Natural killer cell (primary cell): Measurements from ENCODE around the gene P2RY2. TPM values are rescaled to one million over a fixed set of nuclear protein-coding genes. Genes with fewer than 3 reads are reported as not detected.

Experiments used
- ATAC-seq, 3 donors: fragments of 150-1000 bp in 2 of 3; fragments of 200-7000 bp in 1 of 3; cut with Tn5 transposase; 1 replicate in 1 of 3; 2 replicates in 2 of 3; pipeline ENCODE4 v1.10.0; 2021; ENCODE audit warnings: mild to moderate bottlenecking in 2 of 3, moderate library complexity in 2 of 3
- DNase-seq, 2 donors: peaks; one replicate each; pipeline versions ENCODE4 v3.0.0 to v3.0.0-alpha.2; 2013 to 2021; ENCODE audit warnings: mixed read lengths in 1 of 2
- H3K27ac ChIP-seq: one replicate; pipeline ENCODE4 v1.5.1; 2013; ENCODE audit warnings: mild to moderate bottlenecking, low read length
- H3K27me3 ChIP-seq: one replicate; pipeline ENCODE4 v1.6.1; 2013; ENCODE audit warnings: low read length; ENCODE audit not compliant: control insufficient read depth, insufficient read depth
- H3K36me3 ChIP-seq: one replicate; pipeline ENCODE4 v1.6.1; 2013; ENCODE audit warnings: low read length; ENCODE audit not compliant: control insufficient read depth, insufficient read depth
- H3K4me1 ChIP-seq: one replicate; pipeline ENCODE4 v1.6.1; 2013; ENCODE audit warnings: low read length; ENCODE audit not compliant: control insufficient read depth, insufficient read depth
- H3K4me3 ChIP-seq: one replicate; pipeline ENCODE4 v1.5.1; 2013; ENCODE audit warnings: low read length
- H3K9me3 ChIP-seq: one replicate; pipeline ENCODE4 v1.6.1; 2013; ENCODE audit warnings: low read length; ENCODE audit not compliant: control insufficient read depth, insufficient read depth
- H3K27ac Mint-ChIP-seq, 2 donors: one replicate each; pipeline ENCODE4 v1.8.0; 2022; ENCODE audit warnings: mild to moderate bottlenecking in 2 of 2, mixed read lengths in 2 of 2, moderate library complexity in 1 of 2
- H3K27me3 Mint-ChIP-seq, 2 donors: one replicate each; pipeline ENCODE4 v1.8.0; 2022; ENCODE audit warnings: low read depth in 2 of 2, mixed read lengths in 2 of 2
- H3K36me3 Mint-ChIP-seq: one replicate; pipeline ENCODE4 v1.8.0; 2022; ENCODE audit warnings: mixed read lengths
- H3K4me1 Mint-ChIP-seq, 2 donors: one replicate each; pipeline ENCODE4 v1.8.0; 2022; ENCODE audit warnings: mixed read lengths in 2 of 2
- H3K4me3 Mint-ChIP-seq: one replicate; pipeline ENCODE4 v1.8.0; 2022; ENCODE audit warnings: mild to moderate bottlenecking, moderate library complexity, mixed read lengths
- H3K9me3 Mint-ChIP-seq, 2 donors: one replicate each; pipeline ENCODE4 v1.8.0; 2022; ENCODE audit warnings: mixed read lengths in 2 of 2
- WGBS: methylation state at CpG from one replicate; pipeline ENCODE4 v1.1.7; 2013; ENCODE audit warnings: missing lambda C conversion rate; ENCODE audit not compliant: insufficient coverage; 5-methylcytosine and 5-hydroxymethylcytosine counted together
- intact Hi-C: fragments of 100-400 bp; cut with micrococcal nuclease; formaldehyde crosslinking; loops from one replicate; pipeline ENCODE4 v1.14.2; 2022
- total RNA-seq, 4 donors: library from RNA; stranded (reverse); fragments of 120-200 nt in 1 of 4; gene quantifications; one replicate each; pipeline versions ENCODE4 v1.2.3 to v1.2.4, GENCODE V29; 2013 to 2022
- TF ChIP-seq, protein P1 (sequence below): fragments of 200-600 bp; IDR thresholded peaks from one replicate; pipeline ENCODE4 v1.8.0; 2022; ENCODE audit warnings: antibody characterized with exemption

Gene P2RY2
- total RNA-seq, 3 donors from 2014 or later (not counting 1 experiment from before 2014, with no cell fraction given) = 0.27 to 1.0 (median 0.90) TPM

DNA sequence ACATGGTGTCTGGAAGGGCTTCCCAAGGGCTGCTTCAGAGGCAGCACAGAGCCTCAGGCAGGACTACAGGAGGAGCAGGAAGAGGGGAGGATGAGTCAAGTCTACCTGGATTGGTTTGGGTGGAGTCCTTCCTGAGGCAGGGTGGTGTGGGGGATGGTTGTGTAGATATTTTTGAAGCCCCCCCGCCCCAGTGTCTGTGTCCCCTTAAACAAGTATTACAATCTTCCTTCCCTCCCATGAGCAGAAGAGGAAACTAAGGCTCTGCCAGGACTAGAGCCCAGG, 41.3 kb upstream of the P2RY2 start:
- WGBS = no CpG with 5 or more reads among the region's 1 CpG
- ATAC-seq (no peak), DNase-seq (no peak)
- peaks cover 10% of the 10 kb centered on the region for H3K4me1 ChIP-seq
- H3K27ac ChIP-seq = no peak overlapping the region
- Mint-ChIP-seq H3K36me3 (no peaks in the 10 kb centered on the region), H3K27me3 (peaks cover 0 to 4% of the 10 kb centered on the region in 2 donors), H3K4me1 (peaks cover 5 to 13% of the 10 kb centered on the region in 2 donors), H3K9me3 (no peaks in the 10 kb centered on the region), H3K4me3 (no peak overlapping the region), H3K27ac (no peak overlapping the region)
- H3K36me3 ChIP-seq = no peaks in the 10 kb centered on the region
- intact Hi-C loops = loop anchor here (5.0 kb wide), 2 partner anchors 495 to 590 kb away; no protein-coding TSS in a partner anchor
- no peaks in the 10 kb centered on the region for H3K27me3 ChIP-seq
- H3K9me3 ChIP-seq = no peaks in the 10 kb centered on the region
- TF ChIP-seq, protein P1, sequence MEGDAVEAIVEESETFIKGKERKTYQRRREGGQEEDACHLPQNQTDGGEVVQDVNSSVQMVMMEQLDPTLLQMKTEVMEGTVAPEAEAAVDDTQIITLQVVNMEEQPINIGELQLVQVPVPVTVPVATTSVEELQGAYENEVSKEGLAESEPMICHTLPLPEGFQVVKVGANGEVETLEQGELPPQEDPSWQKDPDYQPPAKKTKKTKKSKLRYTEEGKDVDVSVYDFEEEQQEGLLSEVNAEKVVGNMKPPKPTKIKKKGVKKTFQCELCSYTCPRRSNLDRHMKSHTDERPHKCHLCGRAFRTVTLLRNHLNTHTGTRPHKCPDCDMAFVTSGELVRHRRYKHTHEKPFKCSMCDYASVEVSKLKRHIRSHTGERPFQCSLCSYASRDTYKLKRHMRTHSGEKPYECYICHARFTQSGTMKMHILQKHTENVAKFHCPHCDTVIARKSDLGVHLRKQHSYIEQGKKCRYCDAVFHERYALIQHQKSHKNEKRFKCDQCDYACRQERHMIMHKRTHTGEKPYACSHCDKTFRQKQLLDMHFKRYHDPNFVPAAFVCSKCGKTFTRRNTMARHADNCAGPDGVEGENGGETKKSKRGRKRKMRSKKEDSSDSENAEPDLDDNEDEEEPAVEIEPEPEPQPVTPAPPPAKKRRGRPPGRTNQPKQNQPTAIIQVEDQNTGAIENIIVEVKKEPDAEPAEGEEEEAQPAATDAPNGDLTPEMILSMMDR = no peak
- no peak overlapping the region for H3K4me3 ChIP-seq

DNA sequence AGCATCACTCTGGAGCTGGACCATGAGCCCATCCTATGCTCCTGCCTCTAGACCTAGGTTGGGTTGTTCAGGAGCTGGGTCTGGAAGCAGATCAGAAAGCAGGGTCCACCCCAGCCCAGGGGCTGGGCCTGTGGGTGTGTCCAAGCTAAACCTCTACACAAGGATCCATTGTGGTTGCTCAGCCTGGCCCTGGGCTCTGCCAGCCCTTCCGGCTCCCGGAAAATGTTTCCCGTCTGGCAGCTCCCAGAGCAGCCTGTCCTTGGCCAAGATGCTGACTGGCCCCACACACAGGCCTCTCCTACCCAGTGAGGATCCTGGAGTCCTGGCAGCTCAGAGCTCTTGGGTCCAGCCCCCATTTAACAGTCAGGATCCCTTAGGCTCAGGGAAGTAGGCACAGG, 40.7 kb upstream of the P2RY2 start:
- DNase-seq (no peak), ATAC-seq (no peak)
- H3K4me3 ChIP-seq = no peak overlapping the region
- Mint-ChIP-seq H3K4me1 (peaks cover 5 to 13% of the 10 kb centered on the region in 2 donors), H3K27me3 (peaks cover 0 to 4% of the 10 kb centered on the region in 2 donors), H3K4me3 (no peak overlapping the region), H3K27ac (no peak overlapping the region), H3K9me3 (no peaks in the 10 kb centered on the region), H3K36me3 (no peaks in the 10 kb centered on the region)
- H3K27me3 ChIP-seq = no peaks in the 10 kb centered on the region
- H3K9me3 ChIP-seq = no peaks in the 10 kb centered on the region
- no peaks in the 10 kb centered on the region for H3K36me3 ChIP-seq
- no peak overlapping the region for H3K27ac ChIP-seq
- TF ChIP-seq, protein P1 = no peak
- 88% methylated on average over 3 of the region's 3 CpGs for WGBS
- H3K4me1 ChIP-seq = peaks cover 10% of the 10 kb centered on the region
- intact Hi-C loops = loop anchor here (5.0 kb wide), 2 partner anchors 495 to 590 kb away; no protein-coding TSS in a partner anchor

DNA sequence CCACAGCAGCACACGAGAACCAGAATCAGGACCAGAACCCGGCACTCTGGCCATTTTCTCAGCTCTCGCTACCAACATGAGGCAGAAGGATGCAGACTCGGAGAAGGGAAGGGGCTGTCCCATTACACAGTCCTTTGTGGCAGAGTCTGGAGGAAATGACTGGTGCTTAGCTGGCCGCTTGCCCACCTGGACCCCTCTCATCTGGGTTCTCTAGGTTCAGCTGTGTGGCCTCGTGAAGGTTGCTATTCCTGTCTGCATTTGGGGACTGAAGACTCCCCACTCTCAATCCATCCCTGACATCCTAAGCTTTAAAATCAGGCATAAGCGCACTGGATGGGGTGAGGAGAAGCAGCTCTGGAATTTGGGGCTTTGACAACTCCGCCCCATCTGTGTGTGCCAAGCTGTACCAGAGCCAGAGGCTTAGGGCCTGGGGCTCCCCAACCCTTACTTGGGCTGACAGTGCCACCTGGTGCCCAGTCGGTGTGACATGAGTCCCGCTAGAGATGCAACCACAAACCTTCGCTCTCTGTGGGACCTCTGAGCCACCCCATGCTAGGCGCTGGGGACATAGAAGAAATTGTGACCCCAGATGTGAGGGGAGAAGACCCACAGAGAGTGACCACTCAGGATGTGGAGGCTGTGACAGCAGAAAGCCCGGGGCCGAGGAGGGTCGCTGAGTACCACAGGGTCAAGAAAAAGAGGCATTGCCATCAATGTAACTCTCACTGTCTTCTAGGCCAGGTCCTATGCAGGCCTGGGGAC, 40.1 kb upstream of the P2RY2 start:
- WGBS = 45% methylated on average over 15 of the region's 15 CpGs
- Mint-ChIP-seq H3K36me3 (no peaks in the 10 kb centered on the region), H3K9me3 (no peaks in the 10 kb centered on the region), H3K4me3 (no peak overlapping the region), H3K27ac (no peak overlapping the region), H3K27me3 (peaks cover 3 to 4% of the 10 kb centered on the region in 2 donors), H3K4me1 (peaks cover 5 to 13% of the 10 kb centered on the region in 2 donors)
- no peak overlapping the region for H3K4me3 ChIP-seq
- intact Hi-C loops = loop anchor here (1.0 to 5.0 kb wide), 5 partner anchors 254 to 591 kb away; no protein-coding TSS in a partner anchor
- no peaks in the 10 kb centered on the region for H3K9me3 ChIP-seq
- no peaks in the 10 kb centered on the region for H3K36me3 ChIP-seq
- DNase-seq = peak; percentile 66 to 89
- no peak overlapping the region for H3K27ac ChIP-seq
- TF ChIP-seq, protein P1 = peak; percentile 78
- H3K27me3 ChIP-seq = no peaks in the 10 kb centered on the region
- H3K4me1 ChIP-seq = peaks cover 10% of the 10 kb centered on the region
- peak; percentile 90 to 99 (median 99) for ATAC-seq
